ENCODE data around the gene NANOS2.

The NANOS2 gene

GRCh38 chr19:45929247-45929646 lies 14.7 kb upstream of the NANOS2 start:
- Histone ChIP-seq H3K9me3 (ENCODE audit: control insufficient read depth in 2 of 2, low read length in 2 of 2) (no peaks in the 10 kb centered on the region), H3K9ac (ENCODE audit: low read depth in 1 of 2, low read length in 2 of 2) (no peak overlapping the region), H3K36me3 (ENCODE audit: control insufficient read depth in 2 of 2, insufficient read depth in 2 of 2, low read length in 2 of 2) (no peaks in the 10 kb centered on the region), H3K27me3 (ENCODE audit: control insufficient read depth in 2 of 2, insufficient read depth in 2 of 2, low read length in 2 of 2) (peaks cover 0 to 2% of the 10 kb centered on the region in 2 donors), H3K4me3 (ENCODE audit: low read length in 2 of 2) (no peak overlapping the region), H3K27ac (ENCODE audit: low read depth in 2 of 2, low read length in 2 of 2) (no peak overlapping the region), H3K4me1 (ENCODE audit: control insufficient read depth in 2 of 2, insufficient read depth in 2 of 2, low read length in 2 of 2) (peaks cover 0 to 8% of the 10 kb centered on the region in 2 donors)

GRCh38 chr19:45927565-45928261 lies 13.1 kb upstream of the NANOS2 start:
- no peaks in the 10 kb centered on the region for H3K36me3 ChIP-seq (ENCODE audit: control insufficient read depth in 2 of 2, insufficient read depth in 2 of 2, low read length in 2 of 2)
- peaks cover 0 to under 1% of the 10 kb centered on the region in 2 donors for H3K27me3 ChIP-seq (ENCODE audit: control insufficient read depth in 2 of 2, insufficient read depth in 2 of 2, low read length in 2 of 2)
- no peaks in the 10 kb centered on the region for H3K9me3 ChIP-seq (ENCODE audit: control insufficient read depth in 2 of 2, low read length in 2 of 2)
- peak overlapping the region in 1 of 2 donors; percentile 7 for H3K4me3 ChIP-seq (ENCODE audit: low read length in 2 of 2)
- H3K4me1 ChIP-seq (ENCODE audit: control insufficient read depth in 2 of 2, insufficient read depth in 2 of 2, low read length in 2 of 2): peaks cover 0 to 8% of the 10 kb centered on the region in 2 donors
- H3K27ac ChIP-seq (ENCODE audit: low read depth in 2 of 2, low read length in 2 of 2): no peak overlapping the region
- H3K9ac ChIP-seq (ENCODE audit: low read depth in 1 of 2, low read length in 2 of 2): no peak overlapping the region

- Histone ChIP-seq H3K4me1 (ENCODE audit: control insufficient read depth in 2 of 2, insufficient read depth in 2 of 2, low read length in 2 of 2) (peaks cover 0 to 8% of the 10 kb centered on the region in 2 donors), H3K9ac (ENCODE audit: low read depth in 1 of 2, low read length in 2 of 2) (no peak overlapping the region), H3K27ac (ENCODE audit: low read depth in 2 of 2, low read length in 2 of 2) (no peak overlapping the region), H3K9me3 (ENCODE audit: control insufficient read depth in 2 of 2, low read length in 2 of 2) (no peaks in the 10 kb centered on the region), H3K36me3 (ENCODE audit: control insufficient read depth in 2 of 2, insufficient read depth in 2 of 2, low read length in 2 of 2) (no peaks in the 10 kb centered on the region), H3K4me3 (ENCODE audit: low read length in 2 of 2) (no peak overlapping the region), H3K27me3 (ENCODE audit: control insufficient read depth in 2 of 2, insufficient read depth in 2 of 2, low read length in 2 of 2) (peaks cover 0 to 5% of the 10 kb centered on the region in 2 donors)
These were observed 10.4 kb upstream of the NANOS2 start for GRCh38 chr19:45924891-45925447.

DNA sequence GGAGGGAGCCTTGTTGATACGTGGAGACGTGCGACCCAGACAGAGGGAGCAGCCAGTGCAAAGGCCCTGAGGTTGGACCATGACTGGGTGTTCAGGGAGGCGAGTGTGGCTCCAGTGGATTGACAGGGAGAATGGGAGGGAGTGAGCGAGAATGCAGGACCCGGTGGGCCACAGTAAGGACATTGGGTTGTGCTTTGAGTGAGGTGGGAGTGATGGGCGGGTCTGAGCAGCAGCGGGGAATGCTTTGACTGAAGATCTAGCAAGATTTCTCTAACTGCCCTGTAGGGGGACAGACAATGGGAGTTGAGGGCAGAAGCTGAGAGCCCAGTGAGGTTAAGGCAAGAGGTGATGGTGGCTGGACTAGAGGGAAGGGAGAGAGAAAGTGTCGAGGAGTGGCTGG lies 7.7 kb upstream of the NANOS2 start:
- Histone ChIP-seq H3K9me3 (ENCODE audit: control insufficient read depth in 2 of 2, low read length in 2 of 2) (no peaks in the 10 kb centered on the region), H3K4me3 (ENCODE audit: low read length in 2 of 2) (no peak overlapping the region), H3K27me3 (ENCODE audit: control insufficient read depth in 2 of 2, insufficient read depth in 2 of 2, low read length in 2 of 2) (peaks cover 0 to 5% of the 10 kb centered on the region in 2 donors), H3K36me3 (ENCODE audit: control insufficient read depth in 2 of 2, insufficient read depth in 2 of 2, low read length in 2 of 2) (no peaks in the 10 kb centered on the region), H3K4me1 (ENCODE audit: control insufficient read depth in 2 of 2, insufficient read depth in 2 of 2, low read length in 2 of 2) (no peaks in the 10 kb centered on the region), H3K27ac (ENCODE audit: low read depth in 2 of 2, low read length in 2 of 2) (no peak overlapping the region), H3K9ac (ENCODE audit: low read depth in 1 of 2, low read length in 2 of 2) (no peak overlapping the region)

DNA sequence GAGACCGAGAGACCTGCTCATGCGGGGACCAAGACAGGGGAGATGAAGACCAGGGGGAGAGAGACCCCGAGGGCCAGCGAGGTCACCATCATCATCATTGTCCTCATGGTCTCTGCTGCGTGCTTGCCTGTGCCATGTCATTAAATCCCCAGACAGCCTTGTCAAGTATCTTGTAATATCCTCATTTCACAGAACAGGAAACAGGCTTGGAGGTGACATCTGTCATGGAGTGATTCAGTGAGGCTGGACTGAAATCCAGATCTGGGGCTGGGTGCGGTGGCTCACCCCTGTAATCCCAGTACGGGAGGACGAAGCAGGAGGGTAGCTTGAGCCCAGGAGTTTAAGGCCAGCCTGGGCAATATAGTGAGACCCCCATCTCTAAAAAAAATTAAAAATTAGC lies 5.9 kb upstream of the NANOS2 start:
- no peak overlapping the region for H3K4me3 ChIP-seq (ENCODE audit: low read length in 2 of 2)
- peaks cover 0 to 5% of the 10 kb centered on the region in 2 donors for H3K27me3 ChIP-seq (ENCODE audit: control insufficient read depth in 2 of 2, insufficient read depth in 2 of 2, low read length in 2 of 2)
- no peak overlapping the region for H3K27ac ChIP-seq (ENCODE audit: low read depth in 2 of 2, low read length in 2 of 2)
- H3K4me1 ChIP-seq (ENCODE audit: control insufficient read depth in 2 of 2, insufficient read depth in 2 of 2, low read length in 2 of 2): no peaks in the 10 kb centered on the region
- H3K9ac ChIP-seq (ENCODE audit: low read depth in 1 of 2, low read length in 2 of 2): no peak overlapping the region
- H3K36me3 ChIP-seq (ENCODE audit: control insufficient read depth in 2 of 2, insufficient read depth in 2 of 2, low read length in 2 of 2): no peaks in the 10 kb centered on the region
- H3K9me3 ChIP-seq (ENCODE audit: control insufficient read depth in 2 of 2, low read length in 2 of 2): no peaks in the 10 kb centered on the region

DNA sequence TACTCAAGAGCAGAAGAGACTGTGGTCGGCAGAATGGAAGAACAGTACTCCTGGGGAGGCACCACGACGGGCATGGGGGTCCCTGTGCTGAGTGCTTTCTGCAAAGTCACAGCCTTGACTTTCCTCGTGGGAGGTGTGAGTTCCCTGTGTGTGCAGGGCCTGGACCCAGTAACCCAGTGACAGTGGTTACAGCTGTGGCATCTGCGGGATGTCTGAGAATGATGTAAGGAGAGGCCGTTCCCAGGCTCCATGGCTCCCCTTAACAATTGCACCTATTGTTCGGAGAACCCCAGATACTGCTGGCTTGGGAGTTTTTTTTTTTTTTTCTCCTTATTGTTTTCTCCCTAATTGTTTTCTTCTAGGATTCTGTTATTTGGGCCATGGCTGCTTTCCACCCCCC lies 5.1 kb upstream of the NANOS2 start:
- no peak overlapping the region for H3K27ac ChIP-seq (ENCODE audit: low read depth in 2 of 2, low read length in 2 of 2)
- H3K9ac ChIP-seq (ENCODE audit: low read depth in 1 of 2, low read length in 2 of 2): no peak overlapping the region
- no peak overlapping the region for H3K4me3 ChIP-seq (ENCODE audit: low read length in 2 of 2)
- H3K4me1 ChIP-seq (ENCODE audit: control insufficient read depth in 2 of 2, insufficient read depth in 2 of 2, low read length in 2 of 2): no peaks in the 10 kb centered on the region
- H3K36me3 ChIP-seq (ENCODE audit: control insufficient read depth in 2 of 2, insufficient read depth in 2 of 2, low read length in 2 of 2): no peaks in the 10 kb centered on the region
- no peaks in the 10 kb centered on the region for H3K9me3 ChIP-seq (ENCODE audit: control insufficient read depth in 2 of 2, low read length in 2 of 2)
- H3K27me3 ChIP-seq (ENCODE audit: control insufficient read depth in 2 of 2, insufficient read depth in 2 of 2, low read length in 2 of 2): peaks cover 0 to 5% of the 10 kb centered on the region in 2 donors

GRCh38 chr19:45918721-45919120 lies 4.1 kb upstream of the NANOS2 start:
- H3K4me3 ChIP-seq (ENCODE audit: low read length in 2 of 2): no peak overlapping the region
- H3K36me3 ChIP-seq (ENCODE audit: control insufficient read depth in 2 of 2, insufficient read depth in 2 of 2, low read length in 2 of 2): no peaks in the 10 kb centered on the region
- no peaks in the 10 kb centered on the region for H3K4me1 ChIP-seq (ENCODE audit: control insufficient read depth in 2 of 2, insufficient read depth in 2 of 2, low read length in 2 of 2)
- peaks cover 0 to 5% of the 10 kb centered on the region in 2 donors for H3K27me3 ChIP-seq (ENCODE audit: control insufficient read depth in 2 of 2, insufficient read depth in 2 of 2, low read length in 2 of 2)
- no peaks in the 10 kb centered on the region for H3K9me3 ChIP-seq (ENCODE audit: control insufficient read depth in 2 of 2, low read length in 2 of 2)
- H3K9ac ChIP-seq (ENCODE audit: low read depth in 1 of 2, low read length in 2 of 2): no peak overlapping the region
- H3K27ac ChIP-seq (ENCODE audit: low read depth in 2 of 2, low read length in 2 of 2): no peak overlapping the region

GRCh38 chr19:45917421-45918091 lies 3.0 kb upstream of the NANOS2 start:
- Histone ChIP-seq H3K27ac (ENCODE audit: low read depth in 2 of 2, low read length in 2 of 2) (no peak overlapping the region), H3K9me3 (ENCODE audit: control insufficient read depth in 2 of 2, low read length in 2 of 2) (no peaks in the 10 kb centered on the region), H3K27me3 (ENCODE audit: control insufficient read depth in 2 of 2, insufficient read depth in 2 of 2, low read length in 2 of 2) (peaks cover 0 to 5% of the 10 kb centered on the region in 2 donors)

DNA sequence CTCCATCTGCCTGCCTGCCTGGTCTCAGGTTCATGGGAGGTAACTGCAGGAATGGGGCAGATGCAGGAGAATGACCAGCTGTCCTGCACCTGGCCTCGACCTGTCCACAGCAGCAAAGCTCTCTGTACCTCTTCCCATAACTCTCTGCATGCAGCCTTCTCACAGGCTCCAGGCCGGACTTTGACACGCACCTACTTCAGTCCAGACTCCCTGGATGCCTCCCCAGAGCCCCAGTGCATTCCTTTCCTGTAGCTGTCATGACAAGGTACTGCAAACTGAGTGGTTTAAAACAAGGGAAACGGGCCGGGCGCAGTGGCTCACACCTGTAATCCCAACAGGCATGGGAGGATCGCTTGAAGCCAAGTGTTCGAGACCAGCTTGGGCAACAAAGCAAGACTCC lies 3.3 kb downstream of the NANOS2 start:
- Histone ChIP-seq H3K27me3 (ENCODE audit: control insufficient read depth in 2 of 2, insufficient read depth in 2 of 2, low read length in 2 of 2) (peaks cover 0 to 3% of the 10 kb centered on the region in 2 donors), H3K9me3 (ENCODE audit: control insufficient read depth in 2 of 2, low read length in 2 of 2) (no peaks in the 10 kb centered on the region)

More at GRCh38 chr19:45917421-45918091, 3.0 kb upstream of the NANOS2 start:
- H3K4me3 ChIP-seq (ENCODE audit: low read length in 2 of 2): no peak overlapping the region
- H3K4me1 ChIP-seq (ENCODE audit: control insufficient read depth in 2 of 2, insufficient read depth in 2 of 2, low read length in 2 of 2): no peaks in the 10 kb centered on the region
- no peaks in the 10 kb centered on the region for H3K36me3 ChIP-seq (ENCODE audit: control insufficient read depth in 2 of 2, insufficient read depth in 2 of 2, low read length in 2 of 2)
- no peak overlapping the region for H3K9ac ChIP-seq (ENCODE audit: low read depth in 1 of 2, low read length in 2 of 2)

GRCh38 chr19:45908956-45909355 lies 5.6 kb downstream of the NANOS2 start:
- no peaks in the 10 kb centered on the region for H3K4me1 ChIP-seq (ENCODE audit: control insufficient read depth in 2 of 2, insufficient read depth in 2 of 2, low read length in 2 of 2)
- H3K4me3 ChIP-seq (ENCODE audit: low read length in 2 of 2): no peak overlapping the region
- no peak overlapping the region for H3K27ac ChIP-seq (ENCODE audit: low read depth in 2 of 2, low read length in 2 of 2)
- H3K9me3 ChIP-seq (ENCODE audit: control insufficient read depth in 2 of 2, low read length in 2 of 2): no peaks in the 10 kb centered on the region
- no peaks in the 10 kb centered on the region for H3K36me3 ChIP-seq (ENCODE audit: control insufficient read depth in 2 of 2, insufficient read depth in 2 of 2, low read length in 2 of 2)
- peaks cover 0 to 3% of the 10 kb centered on the region in 2 donors for H3K27me3 ChIP-seq (ENCODE audit: control insufficient read depth in 2 of 2, insufficient read depth in 2 of 2, low read length in 2 of 2)
- H3K9ac ChIP-seq (ENCODE audit: low read depth in 1 of 2, low read length in 2 of 2): no peak overlapping the region

More for the DNA sequence above, 3.3 kb downstream of the NANOS2 start:
- H3K27ac ChIP-seq (ENCODE audit: low read depth in 2 of 2, low read length in 2 of 2): no peak overlapping the region
- no peaks in the 10 kb centered on the region for H3K4me1 ChIP-seq (ENCODE audit: control insufficient read depth in 2 of 2, insufficient read depth in 2 of 2, low read length in 2 of 2)
- no peak overlapping the region for H3K9ac ChIP-seq (ENCODE audit: low read depth in 1 of 2, low read length in 2 of 2)
- no peak overlapping the region for H3K4me3 ChIP-seq (ENCODE audit: low read length in 2 of 2)
- H3K36me3 ChIP-seq (ENCODE audit: control insufficient read depth in 2 of 2, insufficient read depth in 2 of 2, low read length in 2 of 2): no peaks in the 10 kb centered on the region
